ENCODE measurements around the gene LRCH2. TPM values are rescaled to one million over a fixed set of nuclear protein-coding genes. Genes with fewer than 3 reads are reported as not detected.
"Not testable (repeated sequence)": the region's sequence is repeated elsewhere in the genome, so short reads cannot be mapped to it uniquely, and the experiment has no call there.

LRCH2 gene
- total and polyA plus RNA-seq, 2 of the 4 experiments (the other 2 are of a cell fraction), result 2.6 to 4.3 TPM

DNA sequence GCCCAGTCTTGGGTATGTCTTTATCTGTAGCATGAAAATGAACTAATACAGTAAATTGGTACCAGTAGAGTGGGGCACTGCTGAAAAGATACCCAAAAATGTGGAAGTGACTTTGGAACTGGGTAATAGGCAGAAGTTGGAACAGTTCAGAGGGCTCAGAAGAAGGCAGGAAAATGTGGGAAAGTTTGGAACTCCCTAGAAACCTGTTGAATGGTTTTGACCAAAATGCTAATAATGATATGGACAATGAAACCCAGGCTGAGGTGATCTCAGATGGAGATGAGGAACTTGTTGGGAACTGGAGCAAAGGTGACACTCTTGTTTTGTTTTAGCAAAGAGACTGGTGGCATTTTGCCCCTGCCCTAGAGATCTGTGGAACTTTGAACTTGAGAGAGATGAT, 24.3 kb downstream of the LRCH2 start:
- H2AK5ac ChIP-seq (ENCODE audit: low read depth, low read length); H2BK5ac ChIP-seq (ENCODE audit: low read depth, low read length, poor library complexity, severe bottlenecking); H2BK120ac ChIP-seq (ENCODE audit: low read depth, low read length); H3K27me3 ChIP-seq (ENCODE audit: control insufficient read depth, insufficient read depth, low read length); H3K4me3 ChIP-seq (ENCODE audit: insufficient read depth, low read depth, low read length); DNase-seq; POLR2A ChIA-PET (ENCODE audit: unreplicated experiment); H3K23ac ChIP-seq (ENCODE audit: low read depth, low read length); H4K91ac ChIP-seq (ENCODE audit: insufficient read depth, low read depth, low read length); H3K18ac ChIP-seq (ENCODE audit: low read depth, low read length); BruUV-seq (replicated peaks); H4K5ac ChIP-seq (ENCODE audit: low read depth, low read length); H3K79me1 ChIP-seq (ENCODE audit: low read depth in 1 of 2, low read length in 2 of 2); H2AK9ac ChIP-seq (replicated peaks; ENCODE audit: low read depth, low read length, poor library complexity); H4K20me1 ChIP-seq (ENCODE audit: insufficient read depth, low read length); H3K27ac ChIP-seq (ENCODE audit: insufficient read depth, low read length); H3K36me3 ChIP-seq (ENCODE audit: control insufficient read depth, insufficient read depth, low read length); H3K9me3 ChIP-seq (ENCODE audit: control insufficient read depth, insufficient read depth, low read length); H3K9ac ChIP-seq (ENCODE audit: low read depth, low read length); H2BK20ac ChIP-seq (ENCODE audit: low read depth, low read length); intact Hi-C loops (cut with micrococcal nuclease); H2BK15ac ChIP-seq (ENCODE audit: low read depth, low read length); H3K4me1 ChIP-seq (ENCODE audit: control insufficient read depth, insufficient read depth, low read length); dilution Hi-C loops (cut with HindIII; ENCODE audit: low sequenced_read_pairs, unreplicated experiment); H3K9me1 ChIP-seq (ENCODE audit: insufficient read depth, low read length); H2AFZ ChIP-seq (replicated peaks; ENCODE audit: low read length, poor library complexity); H4K8ac ChIP-seq (ENCODE audit: low read depth in 2 of 2, low read length in 2 of 2); in situ Hi-C loops (cut with MboI; ENCODE audit: low sequenced_read_pairs); CTCF ChIA-PET; ATAC-seq (ENCODE audit: low read depth); H3K56ac ChIP-seq (ENCODE audit: extremely low read depth, insufficient read depth, low read length); H3K4me2 ChIP-seq (ENCODE audit: low read depth, low read length); H3K14ac ChIP-seq (replicated peaks; ENCODE audit: low read depth, low read length); H3K4ac ChIP-seq (ENCODE audit: low read depth, low read length): not testable (repeated sequence)
